ENCODE measurements around the gene CACNA2D3. TPM values are rescaled to one million over a fixed set of nuclear protein-coding genes. Genes with fewer than 3 reads are reported as not detected.

The CACNA2D3 gene
- polyA plus RNA-seq, 1 donor (not counting 4 experiments of a cell fraction or from before 2014, with no cell fraction given) = 0.08 TPM

GRCh38 chr3:54120657-54121413 lies 1.5 kb upstream of the CACNA2D3 start:
- dilution Hi-C loops (cut with MboI; ENCODE audit: extremely low pct_ligation_motif_present, low sequenced_read_pairs) = no loop called here
- peaks cover 52% of the 10 kb centered on the region for H3K27me3 ChIP-seq (ENCODE audit: control insufficient read depth, extremely low read depth, insufficient read depth, low read length)
- no peaks in the 10 kb centered on the region for H3K36me3 ChIP-seq (ENCODE audit: control insufficient read depth in 2 of 2, extremely low read depth in 1 of 2, insufficient read depth in 2 of 2, low read length in 2 of 2)
- no peak overlapping the region for H3K4me3 ChIP-seq (ENCODE audit: control insufficient read depth in 2 of 3, extremely low read depth in 1 of 3, insufficient read depth in 2 of 3, low read depth in 1 of 3, low read length in 3 of 3)
- no peaks in the 10 kb centered on the region for H3K79me2 ChIP-seq (ENCODE audit: control insufficient read depth, insufficient read depth, low read length)
- H3K9me1 ChIP-seq (ENCODE audit: control insufficient read depth, extremely low read depth, insufficient read depth, low read length) = no peaks in the 10 kb centered on the region
- H3K27ac ChIP-seq (ENCODE audit: control insufficient read depth, insufficient read depth, low read length) = no peak overlapping the region
- peaks cover 2% of the 10 kb centered on the region for H3K9me3 ChIP-seq (ENCODE audit: control insufficient read depth, low read depth, low read length)
- no peak overlapping the region for H3K9ac ChIP-seq (ENCODE audit: control insufficient read depth, extremely low read depth, insufficient read depth, low read length)
- H3K4me2 ChIP-seq (ENCODE audit: control insufficient read depth, extremely low read depth, insufficient read depth, low read depth, low read length) = no peak overlapping the region
- H3K4me1 ChIP-seq (ENCODE audit: control insufficient read depth, extremely low read depth, insufficient read depth, low read length) = peaks cover 2% of the 10 kb centered on the region
- FAIRE-seq (no peak), DNase-seq (ENCODE audit: low read depth, low spot score) (no peak)
- H4K20me1 ChIP-seq (ENCODE audit: control insufficient read depth, extremely low read depth, insufficient read depth, low read length) = no peaks in the 10 kb centered on the region
- H2AFZ ChIP-seq (ENCODE audit: control insufficient read depth, low read length) = no peak overlapping the region
- TF ChIP-seq CTCF (optimal IDR thresholded peaks at IDR 0.05 in 1 of 3, IDR thresholded peaks at IDR 0.05 in 1 of 3, conservative IDR thresholded peaks at IDR 0.05 in 1 of 3; ENCODE audit: extremely low read depth in 1 of 3, insufficient read depth in 2 of 3, low read length in 3 of 3) (no peak), EZH2 (IDR thresholded peaks at IDR 0.05; ENCODE audit: low read length) (no peak)

GRCh38 chr3:54121414-54122323 lies 683 bp upstream of the CACNA2D3 start:
- no peak overlapping the region for H3K9ac ChIP-seq (ENCODE audit: control insufficient read depth, extremely low read depth, insufficient read depth, low read length)
- TF ChIP-seq EZH2 (IDR thresholded peaks at IDR 0.05; ENCODE audit: low read length) = peak; percentile 91
- TF ChIP-seq CTCF (optimal IDR thresholded peaks at IDR 0.05 in 1 of 3, IDR thresholded peaks at IDR 0.05 in 1 of 3, conservative IDR thresholded peaks at IDR 0.05 in 1 of 3; ENCODE audit: extremely low read depth in 1 of 3, insufficient read depth in 2 of 3, low read length in 3 of 3) = no peak
- H3K79me2 ChIP-seq (ENCODE audit: control insufficient read depth, insufficient read depth, low read length) = no peaks in the 10 kb centered on the region
- H3K27me3 ChIP-seq (ENCODE audit: control insufficient read depth, extremely low read depth, insufficient read depth, low read length) = peaks cover 52% of the 10 kb centered on the region
- H3K4me3 ChIP-seq (ENCODE audit: control insufficient read depth in 2 of 3, extremely low read depth in 1 of 3, insufficient read depth in 2 of 3, low read depth in 1 of 3, low read length in 3 of 3) = peak overlapping the region in 2 of 3 experiments; percentile 25 to 44
- no peak for FAIRE-seq
- no peaks in the 10 kb centered on the region for H4K20me1 ChIP-seq (ENCODE audit: control insufficient read depth, extremely low read depth, insufficient read depth, low read length)
- no peak overlapping the region for H3K27ac ChIP-seq (ENCODE audit: control insufficient read depth, insufficient read depth, low read length)
- peaks cover 2% of the 10 kb centered on the region for H3K4me1 ChIP-seq (ENCODE audit: control insufficient read depth, extremely low read depth, insufficient read depth, low read length)
- no peak for DNase-seq (ENCODE audit: low read depth, low spot score)
- dilution Hi-C loops (cut with MboI; ENCODE audit: extremely low pct_ligation_motif_present, low sequenced_read_pairs) = no loop called here
- peak overlapping the region; percentile 27 for H3K4me2 ChIP-seq (ENCODE audit: control insufficient read depth, extremely low read depth, insufficient read depth, low read depth, low read length)
- no peaks in the 10 kb centered on the region for H3K36me3 ChIP-seq (ENCODE audit: control insufficient read depth in 2 of 2, extremely low read depth in 1 of 2, insufficient read depth in 2 of 2, low read length in 2 of 2)
- no peaks in the 10 kb centered on the region for H3K9me1 ChIP-seq (ENCODE audit: control insufficient read depth, extremely low read depth, insufficient read depth, low read length)
- H3K9me3 ChIP-seq (ENCODE audit: control insufficient read depth, low read depth, low read length) = no peaks in the 10 kb centered on the region
- H2AFZ ChIP-seq (ENCODE audit: control insufficient read depth, low read length) = no peak overlapping the region
